Naive thymus-derived CD4-positive, alpha-beta T cell (primary cell): ENCODE data around the gene MACROD2. TPM values are rescaled to one million over a fixed set of nuclear protein-coding genes. Genes with fewer than 3 reads are reported as not detected.

ENCODE experiments used
- ATAC-seq: fragments of 150-1000 bp; cut with Tn5 transposase; 2 replicates; pipeline ENCODE4 v1.10.0; 2021; ENCODE audit warnings: mild to moderate bottlenecking, moderate library complexity
- CTCF ChIA-PET: fragments of 350-600 bp; sonication (Branson Sonifier 250); formaldehyde crosslinking; loops from one replicate; lab custom pipeline; 2021; ENCODE audit warnings: antibody characterized with exemption; lab: Charles Lee
- POLR2A ChIA-PET: fragments of 350-600 bp; sonication (Branson Sonifier 250); formaldehyde crosslinking; loops from one replicate; lab custom pipeline; 2021; ENCODE audit warnings: antibody characterized with exemption, inconsistent platforms; lab: Charles Lee
- DNase-seq, 9 donors: peaks; one replicate each; pipeline versions ENCODE4 v3.0.0 to v3.0.0-alpha.2; 2020 to 2022; ENCODE audit warnings: mixed read lengths in 1 of 9
- H3K27ac ChIP-seq: one replicate; pipeline ENCODE4 v1.7.0; 2013; ENCODE audit warnings: mild to moderate bottlenecking, low read depth, low read length, moderate library complexity
- H3K27me3 ChIP-seq, 2 donors: one replicate each; pipeline ENCODE4 v1.7.0; 2013; ENCODE audit warnings: low read length in 2 of 2, mild to moderate bottlenecking in 2 of 2, moderate library complexity in 2 of 2; ENCODE audit not compliant: control insufficient read depth in 2 of 2, insufficient read depth in 2 of 2
- H3K36me3 ChIP-seq, 3 experiments: 1 replicate in 2 of 3; 2 replicates in 1 of 3; pipeline ENCODE4 v1.7.0; 2013; ENCODE audit warnings: low read length in 3 of 3, mild to moderate bottlenecking in 3 of 3, moderate library complexity in 1 of 3; ENCODE audit not compliant: insufficient read depth in 3 of 3, control insufficient read depth in 2 of 3
- H3K4me1 ChIP-seq, 2 donors: one replicate each; pipeline ENCODE4 v1.7.0; 2013; ENCODE audit warnings: low read length in 2 of 2, mild to moderate bottlenecking in 2 of 2, moderate library complexity in 1 of 2; ENCODE audit not compliant: control insufficient read depth in 2 of 2, insufficient read depth in 2 of 2
- H3K4me3 ChIP-seq: 2 replicates; pipeline ENCODE4 v1.7.0; 2013; ENCODE audit warnings: mild to moderate bottlenecking, low read length
- H3K9me3 ChIP-seq, 3 experiments: 1 replicate in 2 of 3; 2 replicates in 1 of 3; pipeline ENCODE4 v1.7.0; 2013; ENCODE audit warnings: low read length in 3 of 3; ENCODE audit not compliant: control insufficient read depth in 2 of 3
- H3K27ac Mint-ChIP-seq, 9 donors: one replicate each; pipeline ENCODE4 v1.8.0; 2020 to 2022; ENCODE audit warnings: mixed read lengths in 9 of 9, mild to moderate bottlenecking in 8 of 9, moderate library complexity in 5 of 9, inconsistent platforms in 2 of 9
- H3K27me3 Mint-ChIP-seq, 5 donors: one replicate each; pipeline ENCODE4 v1.8.0; 2021 to 2022; ENCODE audit warnings: mixed read lengths in 5 of 5, mild to moderate bottlenecking in 1 of 5
- H3K36me3 Mint-ChIP-seq, 5 donors: one replicate each; pipeline ENCODE4 v1.8.0; 2020 to 2022; ENCODE audit warnings: mixed read lengths in 5 of 5, mild to moderate bottlenecking in 3 of 5, inconsistent platforms in 1 of 5
- H3K4me1 Mint-ChIP-seq, 7 donors: one replicate each; pipeline ENCODE4 v1.8.0; 2020 to 2022; ENCODE audit warnings: mixed read lengths in 7 of 7, mild to moderate bottlenecking in 3 of 7, inconsistent platforms in 1 of 7
- H3K4me3 Mint-ChIP-seq, 10 donors: one replicate each; pipeline ENCODE4 v1.8.0; 2020 to 2022; ENCODE audit warnings: mild to moderate bottlenecking in 10 of 10, mixed read lengths in 10 of 10, moderate library complexity in 6 of 10, inconsistent platforms in 2 of 10
- H3K9me3 Mint-ChIP-seq, 11 donors: one replicate each; pipeline ENCODE4 v1.8.0; 2020 to 2022; ENCODE audit warnings: mixed read lengths in 11 of 11, mild to moderate bottlenecking in 4 of 11, inconsistent platforms in 1 of 11, moderate library complexity in 1 of 11
- intact Hi-C, 2 donors: fragments of 100-400 bp; cut with micrococcal nuclease; formaldehyde crosslinking; loops; one replicate each; pipeline ENCODE4 v1.15.1; 2023
- polyA plus RNA-seq, 2 donors: library from polyadenylated mRNA; unstranded; fragments of 300-500 nt; fragmentation: Illumina TruSeq; gene quantifications; one replicate each; pipeline ENCODE4 v1.2.3, GENCODE V29; 2021
- total RNA-seq, 6 experiments: library from RNA in 5 of 6; stranded (reverse) in 5 of 6; gene quantifications; 1 replicate in 5 of 6; 2 replicates in 1 of 6; pipeline ENCODE4 v1.2.3 and lab custom pipeline; 2021 to 2026

MACROD2 gene
- total and polyA plus RNA-seq, 7 experiments from 2014 or later = 0.27 to 0.86 (median 0.34) TPM; not detected in 4

DNA sequence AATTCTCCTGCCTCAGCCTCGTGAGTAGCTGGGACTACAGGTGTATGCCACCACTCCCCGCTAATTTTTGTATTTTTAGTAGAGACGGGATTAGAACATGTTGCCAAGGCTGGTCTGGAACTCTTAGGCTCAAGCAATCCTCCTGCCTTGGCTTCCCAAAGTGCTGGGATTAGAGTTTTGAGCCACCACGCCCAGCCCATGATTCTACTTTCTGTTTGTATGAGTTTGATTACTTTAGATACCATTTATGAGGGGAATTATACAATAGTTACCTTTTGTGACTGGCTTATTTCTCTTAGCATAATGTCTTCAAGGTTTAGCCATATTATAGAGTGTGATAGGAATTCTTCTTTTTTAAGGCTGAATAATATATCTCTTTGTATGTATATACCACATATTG lies 897.5 kb downstream of the MACROD2 start:
- Mint-ChIP-seq H3K27me3 (no peaks in the 10 kb centered on the region), H3K9me3 (peaks cover 0 to 30% (median 6%) of the 10 kb centered on the region in 11 donors), H3K4me1 (no peaks in the 10 kb centered on the region), H3K36me3 (no peaks in the 10 kb centered on the region), H3K4me3 (no peak overlapping the region), H3K27ac (no peak overlapping the region)
- H3K36me3 ChIP-seq = no peaks in the 10 kb centered on the region
- H3K4me1 ChIP-seq = no peaks in the 10 kb centered on the region
- H3K27me3 ChIP-seq = no peaks in the 10 kb centered on the region
- H3K4me3 ChIP-seq = no peak overlapping the region
- intact Hi-C loops = no loop called here
- DNase-seq (no peak), ATAC-seq (no peak)
- CTCF ChIA-PET = no interaction called here
- no peaks in the 10 kb centered on the region for H3K9me3 ChIP-seq
- H3K27ac ChIP-seq = no peak overlapping the region
- POLR2A ChIA-PET = no interaction called here

DNA sequence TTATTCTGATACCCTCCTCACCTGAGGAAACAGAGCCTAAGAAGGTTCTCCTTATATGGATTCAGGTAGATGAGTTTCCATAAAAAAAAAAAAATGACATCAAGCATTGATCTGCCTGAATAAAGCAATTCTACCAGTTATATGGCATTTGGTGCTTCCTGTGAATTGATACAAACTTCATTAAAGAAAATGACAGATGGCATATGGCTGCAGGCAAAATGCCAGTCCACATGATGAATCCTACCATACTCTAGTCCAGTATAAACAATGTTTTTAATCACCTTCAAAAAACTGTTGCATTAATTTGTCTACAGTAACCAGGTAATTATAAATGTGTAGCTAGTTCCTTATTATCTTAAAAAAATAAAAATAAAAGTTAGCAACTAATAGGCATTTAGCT lies 901.3 kb downstream of the MACROD2 start:
- H3K27me3 ChIP-seq = no peaks in the 10 kb centered on the region
- no peaks in the 10 kb centered on the region for H3K36me3 ChIP-seq
- DNase-seq = no peak
- POLR2A ChIA-PET = no interaction called here
- Mint-ChIP-seq H3K27me3 (no peaks in the 10 kb centered on the region), H3K9me3 (peaks cover 0 to 21% (median 0%) of the 10 kb centered on the region in 11 donors), H3K4me3 (no peak overlapping the region), H3K36me3 (no peaks in the 10 kb centered on the region), H3K27ac (no peak overlapping the region), H3K4me1 (no peaks in the 10 kb centered on the region)
- ATAC-seq = no peak
- intact Hi-C loops = no loop called here
- H3K27ac ChIP-seq = no peak overlapping the region
- no peaks in the 10 kb centered on the region for H3K4me1 ChIP-seq
- CTCF ChIA-PET = no interaction called here
- H3K9me3 ChIP-seq = no peaks in the 10 kb centered on the region
- H3K4me3 ChIP-seq = no peak overlapping the region

DNA sequence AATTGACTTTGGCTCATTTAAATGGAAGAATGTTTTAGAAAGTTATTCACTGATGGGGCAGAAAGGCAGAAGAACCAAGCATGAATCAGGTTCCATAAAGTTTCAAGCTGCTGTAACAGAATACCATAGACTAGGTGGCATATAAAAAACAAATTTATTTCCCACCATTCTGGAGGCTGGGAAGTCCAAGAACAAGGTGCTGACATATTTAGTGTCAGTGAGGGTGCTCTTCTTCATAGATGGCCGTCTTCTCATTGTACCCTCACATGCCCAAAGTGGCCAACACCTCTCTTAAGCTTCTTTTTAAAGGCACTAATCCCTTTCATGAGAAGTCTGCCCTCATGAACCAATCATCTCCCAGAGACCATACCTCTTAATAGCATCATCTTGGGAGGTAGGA lies 902.3 kb downstream of the MACROD2 start:
- no peaks in the 10 kb centered on the region for H3K4me1 ChIP-seq
- no peaks in the 10 kb centered on the region for H3K9me3 ChIP-seq
- no peaks in the 10 kb centered on the region for H3K27me3 ChIP-seq
- Mint-ChIP-seq H3K27ac (no peak overlapping the region), H3K36me3 (no peaks in the 10 kb centered on the region), H3K9me3 (peaks cover 0 to 21% (median 2%) of the 10 kb centered on the region in 11 donors), H3K4me1 (no peaks in the 10 kb centered on the region), H3K27me3 (no peaks in the 10 kb centered on the region), H3K4me3 (no peak overlapping the region)
- DNase-seq (no peak), ATAC-seq (no peak)
- ChIA-PET CTCF (no interaction called here), POLR2A (no interaction called here)
- intact Hi-C loops = no loop called here
- no peak overlapping the region for H3K27ac ChIP-seq
- no peaks in the 10 kb centered on the region for H3K36me3 ChIP-seq
- H3K4me3 ChIP-seq = no peak overlapping the region

DNA sequence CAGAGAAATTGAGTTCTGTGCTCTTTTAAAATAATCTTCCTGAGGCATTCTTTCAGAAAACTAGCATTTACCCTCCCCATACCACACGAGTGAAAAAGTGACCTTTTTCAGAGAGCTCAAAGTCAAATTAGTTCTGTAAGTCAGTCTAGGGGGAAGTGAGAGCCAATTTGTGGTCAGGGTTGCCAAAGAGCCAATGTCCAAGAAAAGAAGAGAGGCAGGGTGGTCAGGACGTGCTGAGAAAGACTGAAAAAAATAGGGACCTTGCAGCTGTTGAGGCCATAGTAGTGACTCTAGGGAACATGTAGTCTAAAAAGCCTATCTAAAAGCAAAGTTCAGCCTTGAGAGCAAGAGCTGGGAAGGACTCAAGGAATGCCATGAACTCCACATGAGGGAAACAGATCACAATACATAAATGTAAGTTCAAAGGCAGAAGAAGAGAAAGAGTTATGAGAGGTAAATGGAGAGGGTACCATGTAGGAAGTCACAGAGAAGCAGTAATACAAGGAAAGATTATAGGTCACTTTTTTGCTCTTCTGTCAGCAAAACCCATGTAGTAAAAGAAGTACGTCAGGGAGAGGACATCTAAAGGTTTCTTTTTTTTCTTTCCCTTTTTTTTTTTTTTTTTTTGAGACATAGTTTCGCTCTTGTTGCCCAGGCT lies 907.2 kb downstream of the MACROD2 start:
- DNase-seq = no peak
- H3K27ac Mint-ChIP-seq = peak overlapping the region in 1 of 9 donors; percentile 68
- no peak overlapping the region for H3K27ac ChIP-seq
- H3K9me3 Mint-ChIP-seq = peaks cover 0 to 20% (median 4%) of the 10 kb centered on the region in 11 donors
- no peaks in the 10 kb centered on the region for H3K9me3 ChIP-seq
- H3K4me3 ChIP-seq = no peak overlapping the region
- ChIA-PET POLR2A (no interaction called here), CTCF (no interaction called here)
- no peaks in the 10 kb centered on the region for H3K27me3 ChIP-seq
- no peaks in the 10 kb centered on the region for H3K4me1 Mint-ChIP-seq
- intact Hi-C loops = no loop called here
- H3K4me3 Mint-ChIP-seq = no peak overlapping the region
- no peaks in the 10 kb centered on the region for H3K36me3 Mint-ChIP-seq
- H3K36me3 ChIP-seq = no peaks in the 10 kb centered on the region
- H3K27me3 Mint-ChIP-seq = no peaks in the 10 kb centered on the region
- H3K4me1 ChIP-seq = no peaks in the 10 kb centered on the region
- ATAC-seq = no peak

DNA sequence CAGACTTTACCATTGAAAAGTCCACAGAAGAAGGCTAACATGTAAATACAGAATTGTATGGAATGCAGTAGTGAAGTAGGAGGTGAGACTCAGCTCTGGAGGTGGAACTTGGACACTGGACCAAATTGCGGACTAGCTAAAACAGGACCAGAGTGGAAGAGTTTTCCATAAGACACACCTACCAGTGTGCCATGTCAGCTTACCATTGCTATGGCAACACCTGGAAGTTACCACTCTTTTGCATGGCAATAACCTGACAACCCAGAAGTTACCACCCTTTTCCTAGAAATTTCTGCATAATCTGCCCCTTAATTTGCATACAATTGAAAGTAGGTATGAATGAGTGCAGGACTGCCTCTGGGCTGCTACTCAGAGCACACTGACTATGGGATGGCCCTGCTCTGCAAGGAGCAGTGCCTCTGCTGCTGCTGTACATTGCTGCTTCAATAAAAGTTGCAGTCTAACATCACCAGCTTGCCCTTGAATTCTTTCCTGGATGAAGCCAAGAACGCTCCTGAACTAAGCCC lies 911.7 kb downstream of the MACROD2 start:
- H3K4me1 ChIP-seq = no peaks in the 10 kb centered on the region
- CTCF ChIA-PET = interaction anchor here (0.7 kb wide), 1 partner anchor 33 kb away, joined by 3 read pairs; no protein-coding TSS in a partner anchor
- no peak overlapping the region for H3K27ac ChIP-seq
- H3K27ac Mint-ChIP-seq = no peak overlapping the region
- DNase-seq = no peak
- H3K4me3 ChIP-seq = no peak overlapping the region
- H3K4me3 Mint-ChIP-seq = no peak overlapping the region
- no peak for ATAC-seq
- no peaks in the 10 kb centered on the region for H3K4me1 Mint-ChIP-seq
- H3K36me3 Mint-ChIP-seq = no peaks in the 10 kb centered on the region
- no peaks in the 10 kb centered on the region for H3K9me3 ChIP-seq
- H3K27me3 ChIP-seq = no peaks in the 10 kb centered on the region
- peaks cover 0 to 15% (median 5%) of the 10 kb centered on the region in 11 donors for H3K9me3 Mint-ChIP-seq
- intact Hi-C loops = no loop called here
- no peaks in the 10 kb centered on the region for H3K27me3 Mint-ChIP-seq
- no peaks in the 10 kb centered on the region for H3K36me3 ChIP-seq
- POLR2A ChIA-PET = no interaction called here

GRCh38 chr20:14910126-14910525 lies 914.8 kb downstream of the MACROD2 start:
- Mint-ChIP-seq H3K27me3 (no peaks in the 10 kb centered on the region), H3K36me3 (no peaks in the 10 kb centered on the region), H3K9me3 (peaks cover 0 to 11% (median 5%) of the 10 kb centered on the region in 11 donors), H3K4me1 (no peaks in the 10 kb centered on the region), H3K4me3 (no peak overlapping the region), H3K27ac (no peak overlapping the region)
- Histone ChIP-seq H3K36me3 (no peaks in the 10 kb centered on the region), H3K4me3 (no peak overlapping the region), H3K27me3 (no peaks in the 10 kb centered on the region), H3K27ac (no peak overlapping the region), H3K9me3 (no peaks in the 10 kb centered on the region), H3K4me1 (no peaks in the 10 kb centered on the region)
- POLR2A ChIA-PET = interaction anchor here (0.5 kb wide), 1 partner anchor 85 kb away, joined by 3 read pairs; no protein-coding TSS in a partner anchor
- no peak for ATAC-seq
- intact Hi-C loops = no loop called here
- DNase-seq = no peak
- CTCF ChIA-PET = no interaction called here
